BLaER1 (cell line): ENCODE data around the gene IL6.
"Not testable (repeated sequence)": the region's sequence is repeated elsewhere in the genome, so short reads cannot be mapped to it uniquely, and the experiment has no call there.

ENCODE experiments used
- H3K27ac ChIP-seq: shearing (Covaris generic); formaldehyde crosslinking; 2 replicates; pipeline ENCODE4 v1.8.1; 2022
- H3K27me3 ChIP-seq: shearing (Covaris generic); formaldehyde crosslinking; 2 replicates; pipeline ENCODE4 v1.8.1; 2022
- H3K36me3 ChIP-seq: shearing (Covaris generic); formaldehyde crosslinking; 2 replicates; pipeline ENCODE4 v1.8.1; 2022
- H3K4me1 ChIP-seq: shearing (Covaris generic); formaldehyde crosslinking; 2 replicates; pipeline ENCODE4 v1.8.1; 2022
- H3K4me2 ChIP-seq: shearing (Covaris generic); formaldehyde crosslinking; 2 replicates; pipeline ENCODE4 v1.8.1; 2022
- H3K4me3 ChIP-seq: shearing (Covaris generic); formaldehyde crosslinking; 2 replicates; pipeline ENCODE4 v1.8.1; 2022
- H3K9ac ChIP-seq: shearing (Covaris generic); formaldehyde crosslinking; 2 replicates; pipeline ENCODE4 v1.8.1; 2022
- H3K9me3 ChIP-seq: shearing (Covaris generic); formaldehyde crosslinking; 2 replicates; pipeline ENCODE4 v1.8.1; 2022
- H4K20me1 ChIP-seq: shearing (Covaris generic); formaldehyde crosslinking; 2 replicates; pipeline ENCODE4 v1.8.1; 2022
- Cebpa-rat ChIP-seq: shearing (Covaris generic); IDR thresholded peaks from 2 replicates; pipeline ENCODE4 v1.8.1; 2022

Gene IL6

GRCh38 chr7:22758576-22758975 lies 31.6 kb downstream of the IL6 start:
- H3K9ac ChIP-seq, result no peak overlapping the region
- H4K20me1 ChIP-seq, result no peaks in the 10 kb centered on the region
- H3K27ac ChIP-seq, result no peak overlapping the region
- no peak for TF ChIP-seq Cebpa-rat
- no peak overlapping the region for H3K4me2 ChIP-seq
- H3K36me3 ChIP-seq, result no peaks in the 10 kb centered on the region
- peaks cover 9% of the 10 kb centered on the region for H3K9me3 ChIP-seq
- H3K4me3 ChIP-seq, result no peak overlapping the region
- no peaks in the 10 kb centered on the region for H3K4me1 ChIP-seq
- H3K27me3 ChIP-seq, result no peaks in the 10 kb centered on the region

GRCh38 chr7:22759721-22760120 lies 32.7 kb downstream of the IL6 start:
- Histone ChIP-seq H3K27ac (no peak overlapping the region), H3K4me2 (no peak overlapping the region), H3K36me3 (no peaks in the 10 kb centered on the region), H4K20me1 (no peaks in the 10 kb centered on the region), H3K9me3 (peaks cover 9% of the 10 kb centered on the region), H3K4me1 (no peaks in the 10 kb centered on the region), H3K4me3 (no peak overlapping the region), H3K27me3 (no peaks in the 10 kb centered on the region), H3K9ac (no peak overlapping the region)
- TF ChIP-seq Cebpa-rat, result no peak

- peaks cover 9% of the 10 kb centered on the region for H3K9me3 ChIP-seq
- no peaks in the 10 kb centered on the region for H3K36me3 ChIP-seq
- no peaks in the 10 kb centered on the region for H3K4me1 ChIP-seq
- TF ChIP-seq Cebpa-rat, result no peak
- no peak overlapping the region for H3K9ac ChIP-seq
- H3K27me3 ChIP-seq, result no peaks in the 10 kb centered on the region
- H3K4me2 ChIP-seq, result no peak overlapping the region
- no peak overlapping the region for H3K4me3 ChIP-seq
- H3K27ac ChIP-seq, result no peak overlapping the region
- H4K20me1 ChIP-seq, result no peaks in the 10 kb centered on the region
Observed at GRCh38 chr7:22762866-22763265, 35.9 kb downstream of the IL6 start.

- Histone ChIP-seq H3K36me3 (no peaks in the 10 kb centered on the region), H3K27ac (no peak overlapping the region), H3K27me3 (no peaks in the 10 kb centered on the region), H3K4me2 (no peak overlapping the region), H3K9me3 (peaks cover 10% of the 10 kb centered on the region), H3K9ac (no peak overlapping the region), H4K20me1 (no peaks in the 10 kb centered on the region), H3K4me3 (no peak overlapping the region), H3K4me1 (no peaks in the 10 kb centered on the region)
- no peak for TF ChIP-seq Cebpa-rat
Observed at GRCh38 chr7:22765609-22766008, 38.6 kb downstream of the IL6 start.

GRCh38 chr7:22771194-22771871 lies 44.3 kb downstream of the IL6 start:
- Histone ChIP-seq H3K4me3 (no peak overlapping the region), H3K27me3 (no peaks in the 10 kb centered on the region), H3K36me3 (no peaks in the 10 kb centered on the region), H3K4me1 (no peaks in the 10 kb centered on the region), H3K9ac (no peak overlapping the region), H3K9me3 (peaks cover 7% of the 10 kb centered on the region), H3K4me2 (no peak overlapping the region), H4K20me1 (no peaks in the 10 kb centered on the region), H3K27ac (no peak overlapping the region)
- no peak for TF ChIP-seq Cebpa-rat

GRCh38 chr7:22771872-22772228 lies 44.9 kb downstream of the IL6 start:
- H3K9me3 ChIP-seq, result peaks cover 7% of the 10 kb centered on the region
- H3K27me3 ChIP-seq, result no peaks in the 10 kb centered on the region
- TF ChIP-seq Cebpa-rat, result no peak
- no peak overlapping the region for H3K9ac ChIP-seq
- no peak overlapping the region for H3K4me2 ChIP-seq
- H3K4me3 ChIP-seq, result no peak overlapping the region
- H4K20me1 ChIP-seq, result no peaks in the 10 kb centered on the region
- no peaks in the 10 kb centered on the region for H3K4me1 ChIP-seq
- no peak overlapping the region for H3K27ac ChIP-seq
- H3K36me3 ChIP-seq, result no peaks in the 10 kb centered on the region

- H3K36me3 ChIP-seq, result no peaks in the 10 kb centered on the region
- no peaks in the 10 kb centered on the region for H4K20me1 ChIP-seq
- H3K4me1 ChIP-seq, result no peaks in the 10 kb centered on the region
- no peak overlapping the region for H3K4me3 ChIP-seq
- H3K27me3 ChIP-seq, result no peaks in the 10 kb centered on the region
- no peak overlapping the region for H3K4me2 ChIP-seq
- peaks cover 6% of the 10 kb centered on the region for H3K9me3 ChIP-seq
- no peak overlapping the region for H3K27ac ChIP-seq
- H3K9ac ChIP-seq, result no peak overlapping the region
- no peak for TF ChIP-seq Cebpa-rat
Observed at GRCh38 chr7:22772885-22773284, 45.9 kb downstream of the IL6 start.

GRCh38 chr7:22776964-22777363 lies 50.0 kb downstream of the IL6 start:
- TF ChIP-seq Cebpa-rat, result no peak
- H3K27ac ChIP-seq, result no peak overlapping the region
- H3K4me3 ChIP-seq, result no peak overlapping the region
- H3K27me3 ChIP-seq, result no peaks in the 10 kb centered on the region
- H3K4me1 ChIP-seq, result no peaks in the 10 kb centered on the region
- H4K20me1 ChIP-seq, result no peaks in the 10 kb centered on the region
- H3K36me3 ChIP-seq, result no peaks in the 10 kb centered on the region
- no peak overlapping the region for H3K9ac ChIP-seq
- no peaks in the 10 kb centered on the region for H3K9me3 ChIP-seq
- no peak overlapping the region for H3K4me2 ChIP-seq

GRCh38 chr7:22779730-22780323 lies 52.8 kb downstream of the IL6 start:
- not testable (repeated sequence) for H3K27me3 ChIP-seq, H3K4me1 ChIP-seq, H3K4me3 ChIP-seq, H3K9me3 ChIP-seq, H4K20me1 ChIP-seq, H3K9ac ChIP-seq, H3K4me2 ChIP-seq, H3K27ac ChIP-seq, H3K36me3 ChIP-seq

- 0 out of 2 replicates have a peak, but pooled peaks cover under 1% of the 10 kb centered on the region for H3K4me1 ChIP-seq
- H4K20me1 ChIP-seq, result no peaks in the 10 kb centered on the region
- no peak for TF ChIP-seq Cebpa-rat
- no peak overlapping the region for H3K9ac ChIP-seq
- no peak overlapping the region for H3K4me3 ChIP-seq
- H3K27me3 ChIP-seq, result no peaks in the 10 kb centered on the region
- H3K36me3 ChIP-seq, result no peaks in the 10 kb centered on the region
- H3K4me2 ChIP-seq, result no peak overlapping the region
- no peaks in the 10 kb centered on the region for H3K9me3 ChIP-seq
- H3K27ac ChIP-seq, result no peak overlapping the region
Observed at GRCh38 chr7:22781230-22781711, 54.3 kb downstream of the IL6 start.
